Right lobe of liver (tissue), 4 donors: Measurements from ENCODE around the gene SDS.

ENCODE experiments used
- POLR2A ChIP-seq: fragments of 450-650 bp; IDR thresholded peaks from one replicate; pipeline ENCODE4 v1.6.1; 2017; ENCODE audit warnings: antibody characterized with exemption, mild to moderate bottlenecking
- TF ChIP-seq, protein P1 (sequence below), 4 donors: fragments of 200-600 bp in 3 of 4; fragments of 450-650 bp in 1 of 4; IDR thresholded peaks; one replicate each; pipeline versions ENCODE4 v1.5.1 to v1.8.0; 2016 to 2022; ENCODE audit warnings: antibody characterized with exemption in 4 of 4, mild to moderate bottlenecking in 2 of 4
- donor health status: DM: no; HTN: no; CAD: no.
- donor health status: DM: no; HTN: no; CAD: no.
- donor health status: DM: no; HTN: yes; CAD: no.

GRCh38 chr12:113384778-113385177 is 18.9 kb downstream of the SDS start:
- no peak for TF ChIP-seq POLR2A
- TF ChIP-seq, protein P1, sequence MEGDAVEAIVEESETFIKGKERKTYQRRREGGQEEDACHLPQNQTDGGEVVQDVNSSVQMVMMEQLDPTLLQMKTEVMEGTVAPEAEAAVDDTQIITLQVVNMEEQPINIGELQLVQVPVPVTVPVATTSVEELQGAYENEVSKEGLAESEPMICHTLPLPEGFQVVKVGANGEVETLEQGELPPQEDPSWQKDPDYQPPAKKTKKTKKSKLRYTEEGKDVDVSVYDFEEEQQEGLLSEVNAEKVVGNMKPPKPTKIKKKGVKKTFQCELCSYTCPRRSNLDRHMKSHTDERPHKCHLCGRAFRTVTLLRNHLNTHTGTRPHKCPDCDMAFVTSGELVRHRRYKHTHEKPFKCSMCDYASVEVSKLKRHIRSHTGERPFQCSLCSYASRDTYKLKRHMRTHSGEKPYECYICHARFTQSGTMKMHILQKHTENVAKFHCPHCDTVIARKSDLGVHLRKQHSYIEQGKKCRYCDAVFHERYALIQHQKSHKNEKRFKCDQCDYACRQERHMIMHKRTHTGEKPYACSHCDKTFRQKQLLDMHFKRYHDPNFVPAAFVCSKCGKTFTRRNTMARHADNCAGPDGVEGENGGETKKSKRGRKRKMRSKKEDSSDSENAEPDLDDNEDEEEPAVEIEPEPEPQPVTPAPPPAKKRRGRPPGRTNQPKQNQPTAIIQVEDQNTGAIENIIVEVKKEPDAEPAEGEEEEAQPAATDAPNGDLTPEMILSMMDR (IDR thresholded peaks at IDR 0.05) = no peak
